22Rv1 (cell line): ENCODE data around the gene SEMA6B.

Experiments used
- ZFX ChIP-seq: fragments of 450-650 bp; IDR thresholded peaks from 2 replicates; pipeline ENCODE4 v1.6.1; 2017; ENCODE audit warnings: antibody characterized with exemption, borderline replicate concordance
- TF ChIP-seq, protein P1 (sequence below): fragments of 450-650 bp; IDR thresholded peaks from 2 replicates; pipeline ENCODE4 v1.5.1; 2017; ENCODE audit warnings: mild to moderate bottlenecking

DNA sequence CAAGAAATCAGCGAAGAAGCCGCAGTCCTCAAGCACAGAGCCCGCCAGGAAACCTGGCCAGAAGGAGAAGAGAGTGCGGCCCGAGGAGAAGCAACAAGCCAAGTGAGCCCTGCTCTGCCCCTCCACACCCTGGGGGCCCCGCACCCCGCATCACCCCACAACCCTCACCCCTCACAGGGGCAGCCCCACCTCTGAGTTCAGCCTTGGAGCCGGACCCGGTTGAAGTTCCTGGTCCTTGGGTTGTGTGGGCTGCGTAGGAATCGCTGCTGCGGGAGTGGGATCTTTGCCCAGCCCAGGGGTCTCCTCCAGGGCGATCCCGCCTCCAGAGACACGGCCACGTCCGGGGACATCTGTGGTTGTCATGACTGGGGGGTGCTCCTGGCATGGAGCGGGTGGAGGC lies 63.2 kb downstream of the SEMA6B start:
- TF ChIP-seq, protein P1, sequence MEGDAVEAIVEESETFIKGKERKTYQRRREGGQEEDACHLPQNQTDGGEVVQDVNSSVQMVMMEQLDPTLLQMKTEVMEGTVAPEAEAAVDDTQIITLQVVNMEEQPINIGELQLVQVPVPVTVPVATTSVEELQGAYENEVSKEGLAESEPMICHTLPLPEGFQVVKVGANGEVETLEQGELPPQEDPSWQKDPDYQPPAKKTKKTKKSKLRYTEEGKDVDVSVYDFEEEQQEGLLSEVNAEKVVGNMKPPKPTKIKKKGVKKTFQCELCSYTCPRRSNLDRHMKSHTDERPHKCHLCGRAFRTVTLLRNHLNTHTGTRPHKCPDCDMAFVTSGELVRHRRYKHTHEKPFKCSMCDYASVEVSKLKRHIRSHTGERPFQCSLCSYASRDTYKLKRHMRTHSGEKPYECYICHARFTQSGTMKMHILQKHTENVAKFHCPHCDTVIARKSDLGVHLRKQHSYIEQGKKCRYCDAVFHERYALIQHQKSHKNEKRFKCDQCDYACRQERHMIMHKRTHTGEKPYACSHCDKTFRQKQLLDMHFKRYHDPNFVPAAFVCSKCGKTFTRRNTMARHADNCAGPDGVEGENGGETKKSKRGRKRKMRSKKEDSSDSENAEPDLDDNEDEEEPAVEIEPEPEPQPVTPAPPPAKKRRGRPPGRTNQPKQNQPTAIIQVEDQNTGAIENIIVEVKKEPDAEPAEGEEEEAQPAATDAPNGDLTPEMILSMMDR, result no peak
- no peak for TF ChIP-seq ZFX
